Astrocyte of the spinal cord (primary cell): ENCODE results near the gene FTH1.

Experiments
- DNase-seq: peaks from one replicate; pipeline ENCODE4 v3.0.0; 2011; ENCODE audit warnings: low read depth, low spot score
- H3K4me3 ChIP-seq: 2 replicates; pipeline ENCODE4 v1.5.1; 2011; ENCODE audit warnings: low read depth, mild to moderate bottlenecking, low read length, moderate library complexity
- in situ Hi-C: cut with HindIII; loops from 2 replicates; pipeline ENCODE4 v1.10.0; 2017; ENCODE audit warnings: low sequenced_read_pairs
- TF ChIP-seq, protein P1 (sequence below): IDR thresholded peaks from 2 replicates; pipeline ENCODE4 v1.5.1; 2012; ENCODE audit warnings: low read depth, mild to moderate bottlenecking, low read length, inconsistent platforms

The FTH1 gene

DNA sequence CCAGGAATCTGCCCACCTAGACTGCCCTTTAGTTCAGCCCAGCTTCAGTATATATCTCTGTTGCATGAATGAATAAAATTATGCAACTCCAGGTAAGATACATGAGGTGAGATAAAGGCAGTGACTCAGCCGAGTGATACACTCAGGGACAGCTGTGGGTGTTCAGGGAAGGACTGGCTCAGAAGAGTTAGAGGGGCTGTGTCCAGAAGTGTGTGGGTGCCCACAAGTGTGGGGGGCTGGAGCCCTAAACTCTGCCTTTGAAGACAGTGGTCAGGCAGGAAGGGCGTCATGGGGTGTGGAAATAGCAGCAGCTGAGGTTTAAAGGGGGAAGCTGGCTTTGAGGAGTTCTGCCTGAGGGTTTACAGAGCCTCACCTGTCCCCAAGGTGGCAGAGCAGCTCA is 8.3 kb downstream of the FTH1 start:
- no peak overlapping the region for H3K4me3 ChIP-seq
- in situ Hi-C loops: no loop called here
- DNase-seq: no peak
- TF ChIP-seq, protein P1, sequence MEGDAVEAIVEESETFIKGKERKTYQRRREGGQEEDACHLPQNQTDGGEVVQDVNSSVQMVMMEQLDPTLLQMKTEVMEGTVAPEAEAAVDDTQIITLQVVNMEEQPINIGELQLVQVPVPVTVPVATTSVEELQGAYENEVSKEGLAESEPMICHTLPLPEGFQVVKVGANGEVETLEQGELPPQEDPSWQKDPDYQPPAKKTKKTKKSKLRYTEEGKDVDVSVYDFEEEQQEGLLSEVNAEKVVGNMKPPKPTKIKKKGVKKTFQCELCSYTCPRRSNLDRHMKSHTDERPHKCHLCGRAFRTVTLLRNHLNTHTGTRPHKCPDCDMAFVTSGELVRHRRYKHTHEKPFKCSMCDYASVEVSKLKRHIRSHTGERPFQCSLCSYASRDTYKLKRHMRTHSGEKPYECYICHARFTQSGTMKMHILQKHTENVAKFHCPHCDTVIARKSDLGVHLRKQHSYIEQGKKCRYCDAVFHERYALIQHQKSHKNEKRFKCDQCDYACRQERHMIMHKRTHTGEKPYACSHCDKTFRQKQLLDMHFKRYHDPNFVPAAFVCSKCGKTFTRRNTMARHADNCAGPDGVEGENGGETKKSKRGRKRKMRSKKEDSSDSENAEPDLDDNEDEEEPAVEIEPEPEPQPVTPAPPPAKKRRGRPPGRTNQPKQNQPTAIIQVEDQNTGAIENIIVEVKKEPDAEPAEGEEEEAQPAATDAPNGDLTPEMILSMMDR: no peak

DNA sequence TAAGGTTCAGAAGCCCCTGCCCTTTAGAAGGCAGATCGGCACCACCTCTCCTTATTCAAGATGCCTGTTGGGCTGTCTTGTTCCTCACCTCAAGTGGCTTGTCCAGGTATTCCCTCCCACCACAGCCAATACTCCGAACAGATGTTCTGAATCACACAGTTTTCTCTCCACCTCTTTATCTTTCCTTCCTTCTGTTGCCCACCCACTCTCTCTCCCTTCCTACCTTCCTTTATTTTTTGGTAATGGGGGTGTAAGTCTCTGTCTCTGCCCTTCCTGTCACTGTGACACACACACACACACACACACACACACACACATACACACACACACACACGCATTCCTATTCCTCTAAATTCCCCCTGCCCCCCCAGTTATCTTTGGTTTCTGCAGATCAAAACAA is 8.8 kb downstream of the FTH1 start:
- TF ChIP-seq, protein P1: no peak
- in situ Hi-C loops: no loop called here
- H3K4me3 ChIP-seq: no peak overlapping the region
- DNase-seq: no peak

DNA sequence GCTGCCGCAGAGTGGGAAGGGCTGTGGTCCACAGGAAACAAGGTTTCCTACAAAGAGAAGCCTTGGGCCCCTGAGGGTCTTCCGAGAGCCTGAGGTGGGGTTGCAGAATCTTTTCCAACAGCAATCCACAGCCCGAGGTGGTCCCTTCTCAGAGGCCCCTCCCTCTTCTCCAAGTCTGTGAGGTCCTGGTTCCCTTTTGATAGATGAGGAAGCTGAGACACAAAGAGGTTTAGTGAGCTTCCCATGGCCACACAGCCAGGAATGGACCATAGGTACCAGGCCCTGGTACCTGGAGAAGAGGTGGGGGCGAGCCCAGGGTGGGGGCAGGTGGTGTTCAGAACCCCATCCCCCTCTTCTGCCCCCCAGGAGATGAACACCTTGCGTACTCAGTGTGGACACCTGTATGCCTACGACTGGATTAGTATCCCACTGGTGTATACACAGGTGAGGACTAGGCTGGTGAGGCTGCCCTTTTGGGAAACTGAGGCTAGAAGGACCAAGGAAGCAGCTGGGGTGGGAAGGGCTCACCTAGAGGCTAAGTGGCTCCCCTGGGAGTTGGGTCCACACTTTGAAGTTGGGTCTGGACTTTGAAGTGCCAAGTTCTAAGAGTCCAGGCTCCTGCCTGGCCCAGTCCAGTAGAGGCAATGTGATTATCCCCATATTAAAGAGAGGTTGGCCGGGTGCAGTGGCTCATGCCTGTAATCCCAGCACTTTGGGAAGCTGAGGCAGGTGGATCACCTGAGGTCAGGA is 10.2 kb downstream of the FTH1 start:
- TF ChIP-seq, protein P1: no peak
- DNase-seq: no peak
- H3K4me3 ChIP-seq: no peak overlapping the region
- in situ Hi-C loops: no loop called here

DNA sequence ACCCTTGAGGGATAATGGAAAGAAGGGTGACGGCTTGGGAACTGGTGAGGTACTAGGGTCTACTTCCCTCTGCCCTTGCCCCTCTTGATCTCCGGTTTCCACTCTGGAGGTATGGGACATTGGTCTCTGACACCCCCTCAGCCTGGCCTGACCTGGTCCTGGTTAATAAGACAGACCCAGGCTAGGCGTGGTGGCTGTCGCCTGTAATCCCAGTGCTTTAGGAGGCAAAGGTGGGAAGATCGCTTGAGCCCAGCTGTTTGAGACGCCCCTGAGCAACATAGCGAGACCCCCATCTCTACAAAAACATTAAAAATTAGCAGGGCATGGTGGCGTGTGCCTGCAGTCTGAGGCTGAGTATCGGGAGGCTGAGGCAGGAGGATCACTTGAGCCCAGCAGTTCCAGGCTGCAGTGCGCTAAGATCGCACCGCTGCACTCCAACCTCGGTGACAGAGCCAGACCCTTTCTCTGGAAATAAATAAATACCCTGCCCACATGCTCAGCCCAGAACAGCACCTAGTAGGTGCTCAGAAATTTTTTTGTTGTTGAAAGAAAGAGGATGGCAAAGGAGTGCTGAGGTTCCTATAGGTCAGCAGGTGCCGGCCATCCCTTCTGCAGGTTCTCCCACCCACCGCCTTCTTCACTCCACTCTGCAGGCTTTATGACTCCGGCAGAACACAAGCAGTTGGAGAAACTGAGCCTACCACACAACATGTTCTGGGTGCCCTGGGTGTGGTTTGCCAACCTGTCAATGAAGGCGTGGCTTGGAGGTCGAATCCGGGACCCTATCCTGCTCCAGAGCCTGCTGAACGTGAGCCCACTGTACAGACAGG is 11.0 kb downstream of the FTH1 start:
- no peak for DNase-seq
- no peak overlapping the region for H3K4me3 ChIP-seq
- in situ Hi-C loops: no loop called here
- TF ChIP-seq, protein P1: no peak

DNA sequence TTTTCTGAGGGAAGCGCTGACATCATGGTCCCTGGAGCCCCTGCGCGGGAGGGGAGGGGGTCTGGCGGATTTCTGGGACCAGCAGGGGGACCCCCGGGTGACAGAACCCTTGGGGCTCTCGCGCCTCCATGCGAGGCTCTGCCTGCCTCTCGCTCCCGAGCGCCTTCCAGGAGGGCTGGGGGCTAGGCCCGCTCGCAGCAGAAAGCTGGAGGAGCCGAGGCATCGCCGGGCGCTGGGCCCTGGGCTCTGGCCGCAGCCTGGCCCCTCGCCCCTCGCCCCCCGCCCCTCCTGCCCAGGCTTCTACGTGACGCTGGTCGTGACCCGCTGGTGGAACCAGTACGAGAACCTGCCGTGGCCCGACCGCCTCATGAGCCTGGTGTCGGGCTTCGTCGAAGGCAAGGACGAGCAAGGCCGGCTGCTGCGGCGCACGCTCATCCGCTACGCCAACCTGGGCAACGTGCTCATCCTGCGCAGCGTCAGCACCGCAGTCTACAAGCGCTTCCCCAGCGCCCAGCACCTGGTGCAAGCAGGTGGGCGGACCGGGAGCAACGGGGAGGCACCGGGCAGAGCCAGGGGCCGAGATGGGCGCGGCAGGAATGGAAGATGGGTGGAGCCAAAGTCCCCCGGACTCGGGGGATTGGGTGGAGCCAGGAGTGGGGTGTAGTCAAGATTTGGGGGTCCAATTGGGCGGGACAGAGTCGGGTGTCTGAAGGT is 11.9 kb downstream of the FTH1 start:
- in situ Hi-C loops: no loop called here
- peak overlapping the region; percentile 4 for H3K4me3 ChIP-seq
- TF ChIP-seq, protein P1: no peak
- no peak for DNase-seq

DNA sequence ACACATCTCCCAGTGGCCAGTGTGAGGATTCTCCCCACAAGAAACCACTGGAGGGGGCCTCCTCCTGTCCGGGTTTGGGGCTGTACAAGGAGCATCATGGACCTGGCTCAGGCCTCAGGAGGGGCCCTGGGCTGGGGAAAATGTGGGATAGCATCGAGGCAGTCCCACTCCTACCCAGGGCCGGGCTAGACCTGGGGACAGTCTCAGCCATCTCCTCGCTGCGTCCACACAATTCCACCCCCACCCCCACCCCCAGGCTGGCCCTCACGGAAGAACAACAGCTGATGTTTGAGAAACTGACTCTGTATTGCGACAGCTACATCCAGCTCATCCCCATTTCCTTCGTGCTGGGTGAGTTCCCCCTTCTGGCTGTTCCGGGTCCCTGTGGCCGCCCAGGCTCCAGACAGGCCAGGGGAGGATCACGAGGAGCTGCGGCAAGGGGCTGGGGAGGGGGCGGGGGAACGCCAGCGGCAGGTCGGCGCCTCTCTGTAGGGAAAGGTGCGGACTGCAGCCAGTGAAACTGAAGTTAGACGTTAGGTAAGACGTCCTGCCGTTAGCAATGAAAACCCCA is 12.5 kb downstream of the FTH1 start:
- H3K4me3 ChIP-seq: peak overlapping the region; percentile 4
- in situ Hi-C loops: no loop called here
- TF ChIP-seq, protein P1: peak; percentile 6
- peak; percentile 53 for DNase-seq
